Skeletal muscle satellite cell (primary cell): ENCODE measurements around the gene WASHC2A.
A peak's percentile ranks its signal among the peaks of the same experiment; 100 is the strongest.
"Not testable (repeated sequence)": the region's sequence is repeated elsewhere in the genome, so short reads cannot be mapped to it uniquely, and the experiment has no call there.

Source experiments
- H3K27me3 ChIP-seq: 2 replicates; pipeline ENCODE4 v1.7.0; 2013; ENCODE audit warnings: low read length; ENCODE audit not compliant: control insufficient read depth, insufficient read depth
- H3K36me3 ChIP-seq: 2 replicates; pipeline ENCODE4 v1.7.0; 2013; ENCODE audit warnings: mild to moderate bottlenecking, control low read depth, low read length; ENCODE audit not compliant: insufficient read depth
- H3K4me1 ChIP-seq: 2 replicates; pipeline ENCODE4 v1.7.0; 2013; ENCODE audit warnings: low read length; ENCODE audit not compliant: control insufficient read depth, insufficient read depth
- H3K4me2 ChIP-seq: 2 replicates; pipeline ENCODE4 v1.7.0; 2013; ENCODE audit warnings: mild to moderate bottlenecking, low read length
- H3K4me3 ChIP-seq: 2 replicates; pipeline ENCODE4 v1.7.0; 2013; ENCODE audit warnings: low read length
- H3K9ac ChIP-seq: 2 replicates; pipeline ENCODE4 v1.7.0; 2013; ENCODE audit warnings: mild to moderate bottlenecking, low read depth, low read length, moderate library complexity
- H3K9me3 ChIP-seq: replicated peaks from 2 replicates; pipeline ENCODE4 v1.7.0; 2013; ENCODE audit warnings: mild to moderate bottlenecking, control low read depth, low read length

Gene WASHC2A

DNA sequence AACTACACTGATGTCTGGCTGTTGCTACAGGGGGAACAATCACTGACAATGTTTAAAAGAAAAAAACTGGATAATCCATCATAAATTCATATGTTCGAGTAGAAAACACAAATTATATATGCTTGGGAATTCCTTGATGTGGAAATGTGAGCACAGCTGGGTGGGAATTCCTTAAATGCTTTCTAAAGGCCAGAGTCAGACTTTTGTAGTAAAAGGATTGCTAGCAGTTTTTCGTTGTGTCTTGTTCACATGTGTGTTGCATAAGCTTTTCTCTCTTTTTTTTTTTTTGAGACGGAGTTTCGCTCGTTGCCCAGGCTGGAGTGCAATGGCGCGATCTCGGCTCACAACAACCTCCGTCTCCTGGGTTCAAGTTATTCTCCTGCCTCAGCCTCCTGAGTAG, 21.3 kb upstream of the WASHC2A start:
- not testable (repeated sequence) for H3K4me2 ChIP-seq, H3K27me3 ChIP-seq, H3K9me3 ChIP-seq, H3K4me1 ChIP-seq, H3K36me3 ChIP-seq, H3K9ac ChIP-seq, H3K4me3 ChIP-seq

DNA sequence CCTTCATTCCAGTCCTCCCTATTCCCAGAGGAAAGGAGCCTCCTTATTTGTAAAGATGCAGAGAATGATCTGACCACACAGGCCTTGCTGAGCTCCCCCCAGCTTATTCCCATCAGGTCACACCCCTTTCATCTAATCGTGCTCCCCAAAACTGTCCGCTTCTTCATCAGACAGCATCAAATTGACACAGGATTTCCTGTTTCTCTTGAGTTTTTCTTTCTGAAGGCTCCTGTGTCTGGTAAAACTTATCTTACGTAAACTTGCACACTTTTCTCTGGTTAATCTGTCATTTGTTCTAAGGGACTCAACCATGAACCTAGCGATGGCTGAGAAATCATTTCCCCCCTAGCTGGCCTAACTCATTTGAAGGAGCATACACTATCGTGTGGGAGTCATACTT, 20.2 kb upstream of the WASHC2A start:
- H3K9ac ChIP-seq, H3K27me3 ChIP-seq, H3K4me2 ChIP-seq, H3K4me3 ChIP-seq, H3K9me3 ChIP-seq, H3K36me3 ChIP-seq, H3K4me1 ChIP-seq: not testable (repeated sequence)

DNA sequence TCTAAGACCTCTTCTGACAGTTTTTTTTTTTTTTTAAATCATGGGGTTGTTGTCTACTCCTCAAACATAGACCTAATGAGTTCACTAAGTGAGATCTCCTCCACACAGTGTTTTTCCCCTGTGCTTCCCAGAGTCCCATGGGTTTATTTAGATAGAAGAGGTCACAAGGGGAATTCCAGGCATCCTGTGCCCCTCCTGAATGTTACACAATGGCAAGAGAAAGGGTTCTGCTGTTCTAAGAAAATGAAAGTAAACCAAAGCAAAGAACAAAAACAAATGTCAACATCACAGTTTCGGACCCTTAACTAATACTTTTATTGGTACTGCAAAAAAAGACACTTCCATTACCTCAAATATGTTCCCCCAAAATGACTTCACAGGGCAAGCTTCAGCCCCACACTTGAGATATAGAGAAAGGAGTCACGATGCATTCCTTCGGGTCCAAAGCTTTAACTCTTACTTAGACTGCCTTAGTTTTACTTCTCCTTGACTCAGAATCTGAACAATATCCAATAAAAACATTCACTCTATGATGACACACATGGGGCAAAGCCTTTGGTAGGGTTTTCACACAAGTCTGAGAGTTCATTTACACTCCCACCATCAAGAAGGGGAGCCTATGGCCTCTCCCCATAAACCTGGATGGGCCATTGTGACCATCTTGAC, 15.6 kb upstream of the WASHC2A start:
- H3K9me3 ChIP-seq, H3K4me1 ChIP-seq, H3K27me3 ChIP-seq, H3K36me3 ChIP-seq: not testable (repeated sequence)
- H3K9ac ChIP-seq: peak overlapping the region; percentile 38
- H3K4me2 ChIP-seq: peak overlapping the region; percentile 69
- peak overlapping the region; percentile 56 for H3K4me3 ChIP-seq

DNA sequence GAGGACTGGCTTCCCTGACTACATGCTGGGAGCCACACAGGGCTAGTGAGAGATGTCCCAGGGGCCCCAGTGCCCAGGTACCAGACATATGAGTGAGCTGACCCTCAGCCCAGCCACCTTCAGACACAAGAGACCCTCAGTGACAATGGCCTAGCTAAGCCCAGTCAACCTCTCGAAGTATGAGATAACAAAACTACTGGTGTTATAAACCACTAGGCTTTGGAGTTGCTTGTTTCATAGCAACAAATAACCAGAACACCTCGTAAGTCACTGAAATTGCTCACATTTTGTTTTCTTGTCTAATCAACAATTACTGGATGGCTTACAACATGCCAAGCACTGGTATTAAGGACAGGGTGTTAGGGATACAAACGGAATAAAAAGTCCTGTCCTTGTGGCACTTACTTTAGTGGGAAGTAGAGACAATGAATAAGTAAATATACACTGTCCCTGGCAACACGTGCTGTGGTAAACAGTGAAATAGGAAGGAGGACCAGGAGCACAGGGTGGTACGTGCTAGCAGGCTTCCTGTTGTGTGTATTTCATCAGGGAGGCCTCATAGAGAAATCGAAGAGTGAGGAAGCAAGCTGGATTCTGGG, 14.9 kb upstream of the WASHC2A start:
- not testable (repeated sequence) for H3K27me3 ChIP-seq, H3K4me3 ChIP-seq, H3K9ac ChIP-seq, H3K9me3 ChIP-seq, H3K4me2 ChIP-seq, H3K36me3 ChIP-seq, H3K4me1 ChIP-seq

DNA sequence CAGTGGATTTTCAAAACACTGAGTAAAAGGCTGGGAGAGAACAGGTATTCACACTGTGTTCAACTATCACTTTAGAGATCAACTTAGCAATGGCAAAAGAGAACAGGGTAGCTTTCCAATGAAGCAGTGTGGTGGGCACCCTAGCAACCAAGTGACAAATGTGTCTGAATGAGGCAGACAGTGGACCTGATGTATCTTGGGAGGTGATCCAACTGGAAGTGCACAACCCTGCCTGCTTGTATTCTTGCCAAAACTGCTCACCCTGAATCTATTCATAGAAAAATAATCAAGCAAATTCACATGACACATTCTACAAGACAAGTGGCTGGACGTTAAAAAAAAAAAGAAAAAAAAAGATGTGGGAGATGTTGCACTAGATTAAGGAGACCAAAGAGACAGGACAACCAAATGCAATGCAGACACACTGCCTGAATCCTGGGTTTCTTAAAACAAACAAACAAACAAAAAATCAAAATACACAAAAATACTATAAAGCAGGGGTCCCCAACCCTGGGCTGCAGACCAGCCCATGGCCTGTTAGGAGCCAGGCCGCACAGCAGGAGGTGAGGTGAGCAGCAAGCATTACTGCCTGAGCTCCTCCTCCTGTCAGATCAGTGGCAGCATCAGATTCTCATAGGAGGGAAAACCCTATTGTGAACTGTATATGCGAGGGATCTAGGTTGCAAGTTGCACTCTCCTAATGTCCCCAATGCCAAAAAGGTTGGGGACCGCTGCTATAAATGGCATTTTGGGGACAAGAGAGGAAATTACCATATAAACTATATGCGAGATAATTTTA, 12.1 kb upstream of the WASHC2A start:
- H3K9ac ChIP-seq, H3K4me1 ChIP-seq, H3K4me3 ChIP-seq, H3K4me2 ChIP-seq, H3K36me3 ChIP-seq, H3K9me3 ChIP-seq, H3K27me3 ChIP-seq: not testable (repeated sequence)

DNA sequence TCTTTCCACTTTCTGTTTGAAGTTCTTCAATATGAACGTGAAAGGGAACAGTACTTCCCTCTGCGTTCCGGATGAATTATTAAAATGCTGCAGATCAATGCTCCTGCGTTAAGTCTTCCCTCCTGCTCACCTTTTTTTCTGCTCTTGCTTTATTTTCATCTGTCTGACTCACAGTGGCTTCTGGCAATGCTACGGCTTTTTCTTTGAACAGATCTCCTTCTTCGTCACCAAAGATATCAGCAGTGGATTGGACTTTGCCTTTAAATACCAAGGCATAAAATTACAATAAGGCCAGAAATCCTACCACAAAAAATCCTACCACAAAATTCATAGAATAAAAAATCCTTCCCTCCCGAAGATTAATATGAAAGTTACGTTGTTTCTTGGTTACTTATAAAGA, 11.1 kb upstream of the WASHC2A start:
- not testable (repeated sequence) for H3K4me3 ChIP-seq, H3K9ac ChIP-seq, H3K36me3 ChIP-seq, H3K4me1 ChIP-seq, H3K4me2 ChIP-seq, H3K9me3 ChIP-seq, H3K27me3 ChIP-seq

DNA sequence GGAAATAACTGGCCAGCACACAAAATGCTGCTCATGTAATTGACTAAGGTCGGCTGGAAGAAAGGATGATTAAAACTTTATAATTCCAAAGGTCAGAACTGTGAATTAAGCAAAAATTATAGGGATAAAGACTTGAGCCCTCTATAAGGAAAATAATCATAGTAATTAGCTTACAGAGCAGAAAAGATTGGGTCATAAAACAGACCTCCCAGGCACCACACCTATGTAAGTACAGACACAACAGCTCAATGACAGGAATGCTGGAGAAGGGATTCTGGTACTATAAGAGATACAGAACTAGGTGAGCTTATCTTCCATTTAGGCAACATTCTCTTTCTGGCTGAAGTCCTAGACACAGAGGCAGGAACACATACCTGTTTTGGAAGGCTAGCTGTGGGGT, 9.0 kb upstream of the WASHC2A start:
- not testable (repeated sequence) for H3K9ac ChIP-seq, H3K4me2 ChIP-seq, H3K9me3 ChIP-seq, H3K4me3 ChIP-seq, H3K4me1 ChIP-seq, H3K36me3 ChIP-seq, H3K27me3 ChIP-seq

DNA sequence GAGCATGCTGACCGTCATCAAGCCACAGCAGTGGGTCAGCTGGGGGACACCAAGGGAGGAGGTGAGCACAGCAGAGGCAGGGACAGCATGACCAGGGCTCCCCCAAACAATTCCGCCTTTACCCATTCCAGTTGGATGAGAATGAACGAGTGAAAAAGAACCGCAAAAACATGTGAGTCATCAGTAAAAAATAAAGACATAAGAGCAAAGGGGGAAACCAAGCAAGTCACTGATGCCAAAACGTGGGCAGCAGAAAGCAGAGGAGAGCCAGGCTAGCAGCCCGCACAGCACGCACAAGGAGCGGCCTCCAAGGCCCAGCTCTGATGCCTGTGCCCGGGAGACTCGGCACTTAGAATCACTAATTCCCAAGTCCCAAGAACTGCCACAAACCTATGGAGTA, 7.8 kb upstream of the WASHC2A start:
- H3K27me3 ChIP-seq: not testable (repeated sequence)

DNA sequence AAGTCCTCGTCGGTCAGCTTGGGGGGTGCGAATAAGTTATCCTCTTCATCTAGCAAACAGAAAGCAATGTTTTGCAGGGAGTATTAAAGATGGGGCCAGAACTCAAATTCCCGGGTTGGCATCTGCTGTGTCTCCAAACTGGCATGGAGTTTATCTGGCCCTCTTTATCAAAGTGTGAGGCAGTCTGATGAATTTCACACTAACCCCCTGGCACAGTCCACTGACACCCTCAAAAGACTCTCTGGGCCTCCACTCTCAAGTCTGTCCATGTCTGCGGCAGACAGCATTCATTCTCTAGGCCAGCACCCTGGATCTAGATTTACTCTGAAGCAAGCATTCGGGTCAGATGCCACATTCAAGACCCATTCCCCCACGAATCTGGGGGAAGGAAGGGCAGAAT, 6.2 kb upstream of the WASHC2A start:
- not testable (repeated sequence) for H3K9me3 ChIP-seq, H3K27me3 ChIP-seq, H3K4me1 ChIP-seq, H3K9ac ChIP-seq, H3K36me3 ChIP-seq, H3K4me3 ChIP-seq, H3K4me2 ChIP-seq

More for the DNA sequence above, 7.8 kb upstream of the WASHC2A start:
- H3K4me3 ChIP-seq, H3K9me3 ChIP-seq, H3K9ac ChIP-seq, H3K4me2 ChIP-seq, H3K4me1 ChIP-seq, H3K36me3 ChIP-seq: not testable (repeated sequence)

DNA sequence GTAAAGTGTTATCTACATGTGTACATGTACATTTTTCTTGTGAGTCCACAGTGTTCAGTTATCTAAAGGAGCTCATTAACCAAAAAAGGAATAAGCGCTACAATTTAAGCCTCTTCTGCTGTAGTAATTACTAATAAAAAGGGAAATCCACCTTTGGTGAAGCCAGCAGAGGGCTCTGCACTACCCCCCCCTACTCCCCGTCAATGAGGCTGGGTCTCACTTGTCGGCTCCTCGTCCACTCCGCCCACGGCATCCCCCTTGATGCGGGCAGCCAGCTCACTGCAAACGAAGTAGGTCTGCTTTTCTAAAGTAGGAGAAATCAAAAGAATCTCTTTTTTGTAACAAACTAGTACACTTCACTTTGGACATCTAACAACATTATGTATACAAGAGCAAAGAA, 4.7 kb upstream of the WASHC2A start:
- Histone ChIP-seq H3K4me1 (no peaks in the 10 kb centered on the region), H3K4me2 (no peak overlapping the region), H3K27me3 (peaks cover 1% of the 10 kb centered on the region), H3K36me3 (no peaks in the 10 kb centered on the region), H3K4me3 (no peak overlapping the region), H3K9me3 (no peaks in the 10 kb centered on the region), H3K9ac (no peak overlapping the region)

DNA sequence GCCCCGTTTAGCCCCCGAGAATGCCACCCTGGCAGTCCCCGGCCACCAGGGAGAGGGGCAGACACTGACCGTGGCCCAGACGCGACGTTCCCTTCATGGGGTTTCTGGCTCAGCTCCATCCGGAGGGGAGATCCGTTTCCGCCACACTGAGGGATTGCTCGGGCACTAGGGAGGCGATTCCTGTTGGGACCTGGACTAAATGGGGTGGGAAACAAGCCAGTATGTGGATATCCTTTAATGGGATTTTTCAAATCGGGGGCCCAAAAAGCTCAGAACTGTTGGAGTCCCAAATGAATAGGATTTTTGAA, 552 bp downstream of the WASHC2A start:
- Histone ChIP-seq H3K4me3 (peak overlapping the region; percentile 93), H3K4me2 (peak overlapping the region; percentile 70), H3K9ac (peak overlapping the region; percentile 90)
- not testable (repeated sequence) for H3K4me1 ChIP-seq, H3K36me3 ChIP-seq, H3K27me3 ChIP-seq, H3K9me3 ChIP-seq

DNA sequence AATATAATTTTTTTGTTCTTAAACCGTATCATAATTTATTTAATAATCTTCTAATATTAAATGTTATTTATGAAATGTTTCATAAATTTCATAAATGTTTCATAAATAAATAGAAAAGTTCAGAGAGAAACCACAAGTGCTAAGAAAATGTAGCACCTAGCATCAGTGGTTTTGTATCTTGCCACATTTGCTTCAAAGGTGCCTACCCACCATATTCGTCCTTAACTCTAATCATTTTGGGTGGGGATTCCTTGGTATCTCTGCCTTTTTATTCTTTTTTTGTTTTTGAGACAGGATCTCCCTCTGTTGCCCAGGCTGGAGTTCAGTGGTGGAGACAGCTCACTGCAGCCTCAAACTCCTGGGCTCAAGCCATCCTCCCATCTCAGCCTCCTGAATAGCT, 7.4 kb downstream of the WASHC2A start:
- not testable (repeated sequence) for H3K4me2 ChIP-seq, H3K27me3 ChIP-seq, H3K9ac ChIP-seq, H3K36me3 ChIP-seq, H3K4me3 ChIP-seq, H3K4me1 ChIP-seq, H3K9me3 ChIP-seq
